Embryonic facial prominence (tissue), 1 donor: ENCODE results near the gene PTPRH.

Experiments
- DNase-seq: peaks from one replicate; pipeline ENCODE4 v3.0.0-alpha.2; 2016; ENCODE audit errors: extremely low spot score

The PTPRH gene

GRCh38 chr19:55246462-55247451 lies 37.5 kb upstream of the PTPRH start:
- DNase-seq, result no peak

DNA sequence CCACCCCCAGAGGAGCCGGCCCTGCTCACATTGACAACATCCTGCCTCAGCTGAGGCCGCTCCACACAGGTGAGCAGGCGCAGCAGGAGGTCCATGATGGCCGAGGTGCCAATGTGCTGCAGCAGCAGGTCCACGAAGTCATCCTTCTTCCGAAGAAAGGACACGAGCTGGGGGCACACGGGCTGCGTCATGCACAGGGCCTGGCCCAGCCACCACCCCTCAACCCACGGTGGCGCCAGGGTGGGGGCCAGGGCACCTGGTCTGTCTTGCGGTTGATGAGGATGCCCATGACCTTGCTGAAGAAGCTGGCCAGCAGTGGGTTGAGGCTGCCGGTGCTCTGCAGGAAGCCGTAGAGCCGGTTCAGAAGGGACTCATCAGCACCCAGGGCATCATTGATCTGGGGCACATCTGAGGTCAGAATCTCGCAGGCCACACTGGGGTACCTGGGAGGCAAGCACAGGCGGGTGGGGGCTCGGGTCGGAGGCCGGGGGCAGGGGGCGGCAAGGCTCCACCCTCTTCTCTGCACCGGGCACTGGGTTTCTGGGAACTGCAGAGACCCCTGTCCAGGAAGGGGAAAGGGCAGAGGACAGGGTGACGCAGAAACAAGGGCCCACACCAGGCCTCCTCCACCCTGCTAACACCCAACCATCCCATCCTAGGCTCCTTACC lies 36.1 kb upstream of the PTPRH start:
- no peak for DNase-seq

DNA sequence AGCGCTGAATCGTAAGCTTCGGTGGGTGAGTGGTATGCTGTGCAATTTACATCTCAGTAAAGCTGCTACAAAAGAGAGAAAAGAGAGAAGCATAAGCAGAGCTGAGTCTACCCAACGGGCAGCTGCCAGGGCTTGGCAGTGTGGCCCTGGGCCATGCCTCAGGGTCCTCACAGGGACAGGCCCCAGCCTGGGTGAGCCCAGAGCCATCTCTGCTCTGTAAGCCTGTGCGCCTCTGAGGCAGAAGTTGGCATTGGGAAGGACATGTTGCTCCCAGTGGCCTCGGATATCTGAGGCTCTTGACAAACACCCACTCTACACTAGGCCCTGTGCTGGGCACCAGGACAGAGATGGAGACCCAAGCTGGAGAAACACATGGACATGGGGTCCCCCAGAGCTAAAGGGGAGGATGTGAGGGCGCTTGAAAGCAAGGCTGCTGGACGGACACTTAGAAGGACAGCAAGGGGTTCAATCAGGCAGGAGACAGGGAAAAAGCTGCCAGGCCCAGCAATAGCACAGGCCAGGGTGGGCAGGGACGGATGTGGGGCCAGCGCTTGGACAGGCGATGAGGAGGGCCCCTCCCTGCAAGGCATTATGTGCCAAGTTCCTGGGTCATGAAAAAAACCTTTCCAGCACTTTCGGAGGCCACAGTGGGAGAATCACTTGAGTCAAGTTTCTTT lies 34.8 kb upstream of the PTPRH start:
- DNase-seq, result no peak

GRCh38 chr19:55242517-55242916 lies 33.2 kb upstream of the PTPRH start:
- DNase-seq, result no peak

DNA sequence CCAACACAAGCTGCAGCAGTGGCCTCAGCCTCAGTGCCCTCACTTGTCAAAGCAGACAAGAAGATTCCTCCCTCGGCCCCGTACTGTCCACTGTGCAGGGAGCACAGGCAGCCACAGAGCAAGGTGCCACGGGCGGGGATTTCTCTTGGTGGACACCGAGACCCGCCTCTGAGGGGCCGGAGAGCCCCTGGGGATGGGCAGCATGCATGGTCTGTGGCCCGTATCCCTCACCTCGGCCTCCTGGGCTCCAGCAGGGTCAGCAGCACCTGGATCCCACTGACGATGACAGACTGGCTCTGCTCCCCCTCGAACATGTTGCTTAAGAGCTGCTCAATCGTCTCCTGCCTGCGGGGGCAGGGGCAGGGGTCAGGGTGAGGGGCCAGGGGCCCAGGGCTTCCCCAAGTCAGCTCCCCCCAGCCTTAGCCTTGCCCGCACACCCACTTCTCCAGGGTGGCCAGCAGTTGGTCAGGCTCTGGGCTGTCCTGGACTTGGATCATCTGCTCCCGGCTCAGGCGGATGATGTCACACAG lies 32.7 kb upstream of the PTPRH start:
- no peak for DNase-seq

DNA sequence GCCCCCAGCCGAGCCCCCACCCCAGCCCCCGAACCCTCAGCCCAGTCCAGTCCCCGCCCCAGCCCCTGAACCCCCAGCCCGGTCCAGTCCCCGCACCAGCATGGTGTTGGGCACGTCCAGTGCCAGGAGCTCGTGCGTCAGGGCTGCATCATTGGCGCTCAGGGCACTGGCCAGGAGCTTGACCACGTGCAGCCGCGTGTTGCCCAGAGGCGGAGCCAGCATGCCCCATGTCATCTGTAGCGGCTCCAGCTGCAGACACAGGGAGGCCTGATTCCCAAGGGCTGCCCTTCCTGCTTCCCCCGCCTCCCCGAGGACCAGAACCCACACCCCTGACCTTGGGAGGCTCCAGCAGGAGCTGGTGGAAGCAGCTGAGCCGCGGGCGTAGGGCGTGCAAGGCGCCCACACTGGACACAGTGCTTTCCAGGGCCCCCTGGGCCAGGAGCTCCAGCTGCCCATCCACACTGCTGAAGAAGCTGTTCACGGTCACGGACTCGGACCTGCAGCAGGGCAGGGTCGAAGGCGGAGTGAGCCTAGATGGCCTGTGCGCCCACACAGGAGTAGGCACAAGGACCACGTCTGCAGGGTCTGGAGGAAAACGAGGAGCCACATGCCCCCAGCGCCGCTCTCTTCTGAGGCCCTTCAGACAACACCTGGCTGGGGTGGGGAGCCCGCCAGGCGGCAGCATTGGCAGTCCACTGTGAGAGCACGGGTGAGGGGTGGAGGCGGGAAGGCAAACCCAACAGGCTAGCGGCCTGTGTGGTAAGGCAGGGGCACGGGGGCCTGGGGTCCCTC lies 32.0 kb upstream of the PTPRH start:
- DNase-seq, result no peak

GRCh38 chr19:55240713-55241020 lies 31.4 kb upstream of the PTPRH start:
- no peak for DNase-seq

- no peak for DNase-seq
These were observed 29.7 kb upstream of the PTPRH start for GRCh38 chr19:55239004-55239403.

DNA sequence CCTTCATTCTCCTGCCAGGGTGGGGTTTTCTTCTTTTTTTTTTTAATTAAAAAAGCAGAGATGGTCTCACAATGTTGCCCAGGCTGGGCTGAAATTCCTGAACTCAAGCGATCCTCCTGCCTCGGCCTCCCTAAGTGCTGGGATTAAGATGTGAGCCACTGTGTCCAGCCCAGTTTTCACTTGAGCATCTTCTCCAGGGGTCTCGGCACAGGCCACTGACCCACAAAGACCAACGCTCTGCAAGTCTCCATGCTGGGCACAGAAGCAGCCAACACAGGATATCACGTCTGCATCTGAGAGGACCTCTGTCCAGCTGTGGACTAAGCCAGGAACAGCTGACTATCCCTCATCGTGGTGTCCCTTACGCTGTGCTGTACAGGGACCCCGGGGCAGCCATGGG lies 28.7 kb upstream of the PTPRH start:
- DNase-seq, result no peak

DNA sequence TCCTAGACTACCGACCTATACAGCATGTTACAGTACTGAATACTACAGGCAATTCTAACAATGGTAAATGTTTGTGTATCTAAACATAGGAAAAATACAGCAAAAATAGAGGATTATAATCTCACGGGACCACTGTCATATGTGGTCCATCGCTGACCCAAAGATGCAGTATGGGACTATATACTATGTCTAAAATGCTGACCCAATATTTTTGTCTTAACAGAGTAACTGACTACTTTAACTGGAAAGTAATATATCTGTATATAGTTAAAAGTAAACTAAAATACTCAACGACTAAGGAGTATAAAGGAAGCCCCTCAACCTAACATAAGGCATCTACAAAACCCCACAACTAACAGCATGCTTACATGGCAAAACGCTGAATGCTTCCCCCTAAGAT lies 23.7 kb upstream of the PTPRH start:
- DNase-seq, result no peak

- DNase-seq, result no peak
These were observed 22.9 kb upstream of the PTPRH start for GRCh38 chr19:55232286-55232602.

DNA sequence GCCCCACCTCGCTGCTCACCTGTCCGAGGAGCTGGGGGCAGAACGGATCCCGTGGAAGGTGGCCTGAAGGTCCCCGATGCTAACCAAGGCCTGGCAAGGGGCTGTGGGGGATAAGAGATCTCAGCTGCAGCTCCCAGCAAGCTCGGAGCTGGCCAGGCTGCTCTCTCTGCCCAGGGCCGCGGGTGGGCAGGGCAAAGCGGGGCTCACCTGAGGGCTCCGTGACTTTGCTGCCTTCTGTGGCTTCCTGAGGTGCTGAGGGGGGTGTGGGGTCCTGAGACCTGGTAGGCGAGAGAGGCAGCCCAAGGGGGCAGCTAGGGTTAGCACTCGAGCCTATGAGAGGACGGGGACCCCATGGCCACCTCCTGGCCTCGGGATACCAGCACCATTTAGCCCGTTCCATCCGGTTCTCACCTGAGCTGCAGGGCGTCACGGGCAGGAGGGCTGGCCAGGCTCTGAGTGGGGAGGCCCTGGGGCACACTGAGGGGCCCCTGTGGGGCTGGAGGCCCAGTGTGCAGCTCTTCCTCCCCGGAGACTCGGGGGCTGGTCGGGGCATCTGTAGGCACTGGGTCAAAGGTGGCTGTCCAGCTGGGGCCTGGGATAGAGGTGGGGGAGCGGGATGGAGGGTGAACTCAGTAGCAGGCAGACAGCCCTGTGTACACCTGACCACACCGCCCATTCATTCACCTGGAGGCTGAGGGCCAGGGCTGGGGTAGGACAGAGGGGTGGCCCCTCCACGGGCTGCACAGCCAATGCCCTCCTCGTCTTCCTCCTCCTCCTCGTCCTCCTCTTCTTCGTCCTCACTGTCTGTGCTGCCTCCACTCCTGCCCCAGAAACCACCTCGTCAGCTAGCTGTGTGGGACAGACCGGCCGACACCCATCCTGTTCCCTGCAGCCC lies 22.3 kb upstream of the PTPRH start:
- no peak for DNase-seq

DNA sequence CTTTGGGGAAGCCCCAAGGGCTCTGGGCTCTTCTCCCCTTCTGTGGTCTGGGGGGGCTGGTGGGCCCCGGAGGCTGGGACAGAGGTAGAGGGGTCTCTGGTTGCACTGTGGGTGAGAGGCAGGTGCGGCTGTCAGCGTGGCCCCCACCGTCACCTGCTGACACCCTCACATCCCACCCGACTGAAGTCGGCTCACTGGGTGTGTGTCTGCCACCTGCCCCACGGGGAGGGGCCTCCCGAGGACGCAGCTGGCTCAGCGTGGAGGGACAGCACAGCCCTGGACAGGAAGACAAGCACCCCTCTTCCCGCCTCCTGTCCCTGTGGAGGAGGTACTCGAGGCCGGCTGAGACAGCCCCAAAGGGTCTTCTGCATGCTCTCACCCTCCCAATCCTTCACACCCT lies 21.5 kb upstream of the PTPRH start:
- no peak for DNase-seq

GRCh38 chr19:55230329-55230728 lies 21.0 kb upstream of the PTPRH start:
- no peak for DNase-seq

GRCh38 chr19:55229789-55230182 lies 20.5 kb upstream of the PTPRH start:
- DNase-seq, result no peak

- no peak for DNase-seq
These were observed 20.0 kb upstream of the PTPRH start for GRCh38 chr19:55229145-55229788.

DNA sequence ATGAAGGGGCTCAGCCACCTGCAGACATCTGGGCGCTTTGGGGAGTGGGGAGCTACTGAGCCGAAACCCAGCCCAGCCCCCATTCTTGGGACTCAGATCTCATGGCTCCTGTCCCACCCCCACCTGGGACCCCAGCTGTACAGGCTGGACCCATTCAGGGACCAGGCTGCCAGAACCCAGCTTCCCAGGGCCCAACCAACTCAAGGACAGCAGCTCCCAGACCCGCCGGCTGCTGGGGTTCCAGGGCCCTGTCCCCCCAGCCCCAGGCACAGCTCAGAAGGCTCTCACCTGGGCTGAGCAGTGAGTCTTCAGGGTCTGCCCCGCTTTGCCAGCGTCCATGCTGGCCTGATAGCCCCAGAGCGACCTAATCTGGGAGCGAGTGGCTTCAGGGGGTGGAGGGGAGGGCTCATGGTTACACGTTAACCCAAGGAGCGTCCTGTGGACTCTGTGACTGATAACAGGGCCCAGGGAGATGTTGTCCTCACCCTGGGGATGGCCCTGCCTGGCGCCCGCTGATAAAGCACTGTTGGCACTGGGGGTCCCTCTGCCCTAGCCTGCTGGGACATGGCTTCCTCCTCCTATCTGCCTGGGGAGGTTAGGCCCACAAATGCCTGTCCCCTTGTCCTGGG lies 19.2 kb upstream of the PTPRH start, which contains the start of gene TMEM86B:
Gene TMEM86B, minus strand, starts transcription at position 361 of the 629 bp plus-strand sequence. Its CDS starts 22 bp downstream, at position 339.
- DNase-seq, result no peak

DNA sequence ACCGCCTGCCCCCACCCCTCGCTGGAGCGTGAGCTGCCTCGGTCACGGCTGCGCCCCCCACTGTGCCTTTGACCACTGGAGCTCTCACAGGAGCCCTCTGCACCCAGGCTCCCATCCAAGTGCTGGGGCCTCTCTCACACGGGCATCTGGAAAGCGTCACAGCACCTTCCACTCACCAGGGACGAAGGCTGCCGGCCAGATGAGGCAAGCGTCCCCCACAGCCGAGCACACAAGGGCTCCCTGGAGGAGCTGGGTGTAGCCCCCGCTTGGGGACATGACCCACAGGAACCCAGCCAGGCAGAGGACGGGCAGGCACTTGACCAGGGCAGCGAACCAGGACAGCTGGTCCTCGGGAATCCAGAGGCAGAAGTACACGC lies 18.7 kb upstream of the PTPRH start:
- DNase-seq, result no peak

- DNase-seq, result no peak
These were observed 18.1 kb upstream of the PTPRH start for GRCh38 chr19:55227241-55228014.
